CD8-positive, alpha-beta memory T cell (primary cell): ENCODE measurements around the gene MYBPHL. TPM values are rescaled to one million over a fixed set of nuclear protein-coding genes. Genes with fewer than 3 reads are reported as not detected.

Source experiments
- CTCF ChIA-PET: fragments of 350-600 bp; sonication (Branson Sonifier 250); formaldehyde crosslinking; loops from one replicate; lab custom pipeline; 2021; ENCODE audit warnings: antibody characterized with exemption; lab: Charles Lee
- POLR2A ChIA-PET: fragments of 350-600 bp; sonication (Branson Sonifier 250); formaldehyde crosslinking; loops from one replicate; lab custom pipeline; 2021; ENCODE audit warnings: antibody characterized with exemption; lab: Charles Lee
- DNase-seq, 5 donors: peaks; one replicate each; pipeline versions ENCODE4 v3.0.0 to v3.0.0-alpha.2; 2020 to 2022; ENCODE audit warnings: mixed read lengths in 1 of 5
- H3K27ac ChIP-seq: one replicate; pipeline ENCODE4 v1.7.0; 2013; ENCODE audit warnings: low read depth, mild to moderate bottlenecking, low read length, moderate library complexity
- H3K27me3 ChIP-seq: 2 replicates; pipeline ENCODE4 v1.7.0; 2013; ENCODE audit warnings: low read length, mild to moderate bottlenecking; ENCODE audit not compliant: insufficient read depth, poor library complexity, severe bottlenecking
- H3K36me3 ChIP-seq: 2 replicates; pipeline ENCODE4 v1.7.0; 2013; ENCODE audit warnings: mild to moderate bottlenecking, low read length, moderate library complexity; ENCODE audit not compliant: insufficient read depth
- H3K4me1 ChIP-seq: 2 replicates; pipeline ENCODE4 v1.7.0; 2013; ENCODE audit warnings: mild to moderate bottlenecking, low read length, moderate library complexity; ENCODE audit not compliant: insufficient read depth
- H3K4me3 ChIP-seq: 2 replicates; pipeline ENCODE4 v1.7.0; 2013; ENCODE audit warnings: mild to moderate bottlenecking, low read length
- H3K9me3 ChIP-seq: 2 replicates; pipeline ENCODE4 v1.7.0; 2013; ENCODE audit warnings: mild to moderate bottlenecking, low read length
- H3K27ac Mint-ChIP-seq, 8 donors: one replicate each; pipeline ENCODE4 v1.8.0; 2020 to 2021; ENCODE audit warnings: mixed read lengths in 8 of 8, mild to moderate bottlenecking in 6 of 8, inconsistent platforms in 3 of 8, moderate library complexity in 3 of 8
- H3K27me3 Mint-ChIP-seq, 2 donors: one replicate each; pipeline ENCODE4 v1.8.0; 2020 to 2021; ENCODE audit warnings: mixed read lengths in 2 of 2, mild to moderate bottlenecking in 1 of 2, moderate library complexity in 1 of 2
- H3K36me3 Mint-ChIP-seq, 3 donors: one replicate each; pipeline ENCODE4 v1.8.0; 2020 to 2021; ENCODE audit warnings: mixed read lengths in 3 of 3, inconsistent platforms in 1 of 3, mild to moderate bottlenecking in 1 of 3
- H3K4me1 Mint-ChIP-seq, 3 donors: one replicate each; pipeline ENCODE4 v1.8.0; 2020 to 2021; ENCODE audit warnings: mixed read lengths in 3 of 3, inconsistent platforms in 1 of 3, mild to moderate bottlenecking in 1 of 3
- H3K4me3 Mint-ChIP-seq, 7 donors: one replicate each; pipeline ENCODE4 v1.8.0; 2020 to 2021; ENCODE audit warnings: mixed read lengths in 7 of 7, mild to moderate bottlenecking in 6 of 7, moderate library complexity in 4 of 7, inconsistent platforms in 2 of 7
- H3K9me3 Mint-ChIP-seq, 5 donors: one replicate each; pipeline ENCODE4 v1.8.0; 2020 to 2022; ENCODE audit warnings: mixed read lengths in 5 of 5, mild to moderate bottlenecking in 3 of 5, moderate library complexity in 2 of 5, inconsistent platforms in 1 of 5
- polyA plus RNA-seq: library from polyadenylated mRNA; unstranded; fragments of 300-500 nt; fragmentation: Illumina TruSeq; gene quantifications from one replicate; pipeline ENCODE4 v1.2.3, GENCODE V29; 2021
- total RNA-seq, 2 experiments: library from RNA; stranded (reverse); gene quantifications; one replicate each; pipeline ENCODE4 v1.2.3, GENCODE V29; 2021

The MYBPHL gene
- total and polyA plus RNA-seq, 3 experiments from 2014 or later: not detected

GRCh38 chr1:109341944-109342930 is 35.4 kb upstream of the MYBPHL start:
- Histone ChIP-seq H3K36me3 (no peaks in the 10 kb centered on the region), H3K4me1 (no peaks in the 10 kb centered on the region), H3K27ac (no peak overlapping the region), H3K27me3 (no peaks in the 10 kb centered on the region), H3K9me3 (no peaks in the 10 kb centered on the region), H3K4me3 (no peak overlapping the region)
- H3K27ac Mint-ChIP-seq: no peak overlapping the region
- H3K4me3 Mint-ChIP-seq: no peak overlapping the region
- H3K27me3 Mint-ChIP-seq: peaks cover 3 to 8% of the 10 kb centered on the region in 2 donors
- no peaks in the 10 kb centered on the region for H3K4me1 Mint-ChIP-seq
- no peak for DNase-seq
- POLR2A ChIA-PET: no interaction called here
- no peaks in the 10 kb centered on the region for H3K9me3 Mint-ChIP-seq
- H3K36me3 Mint-ChIP-seq: peaks cover 0 to 5% (median 0%) of the 10 kb centered on the region in 3 donors
- CTCF ChIA-PET: interaction anchor here (0.8 kb wide), 1 partner anchor 60 kb away, joined by 3 read pairs; the partner anchor contains the start of gene PSRC1

GRCh38 chr1:109338608-109339007 is 31.8 kb upstream of the MYBPHL start:
- H3K9me3 Mint-ChIP-seq: peaks cover 0 to 3% (median 0%) of the 10 kb centered on the region in 5 donors
- no peaks in the 10 kb centered on the region for H3K36me3 Mint-ChIP-seq
- Histone ChIP-seq H3K36me3 (no peaks in the 10 kb centered on the region), H3K4me1 (no peaks in the 10 kb centered on the region), H3K9me3 (no peaks in the 10 kb centered on the region), H3K27ac (no peak overlapping the region), H3K4me3 (no peak overlapping the region), H3K27me3 (no peaks in the 10 kb centered on the region)
- H3K27ac Mint-ChIP-seq: no peak overlapping the region
- ChIA-PET POLR2A (no interaction called here), CTCF (no interaction called here)
- no peaks in the 10 kb centered on the region for H3K4me1 Mint-ChIP-seq
- DNase-seq: no peak
- H3K27me3 Mint-ChIP-seq: peaks cover 0 to 4% of the 10 kb centered on the region in 2 donors
- H3K4me3 Mint-ChIP-seq: no peak overlapping the region

- H3K4me3 Mint-ChIP-seq: no peak overlapping the region
- peaks cover 0 to 3% (median 0%) of the 10 kb centered on the region in 3 donors for H3K36me3 Mint-ChIP-seq
- no peaks in the 10 kb centered on the region for H3K4me1 Mint-ChIP-seq
- H3K4me1 ChIP-seq: no peaks in the 10 kb centered on the region
- no peaks in the 10 kb centered on the region for H3K27me3 ChIP-seq
- no peak overlapping the region for H3K27ac Mint-ChIP-seq
- peaks cover 0 to 3% (median 1%) of the 10 kb centered on the region in 5 donors for H3K9me3 Mint-ChIP-seq
- no peaks in the 10 kb centered on the region for H3K9me3 ChIP-seq
- ChIA-PET CTCF (no interaction called here), POLR2A (no interaction called here)
- no peaks in the 10 kb centered on the region for H3K36me3 ChIP-seq
- H3K4me3 ChIP-seq: no peak overlapping the region
- H3K27me3 Mint-ChIP-seq: peaks cover 0 to under 1% of the 10 kb centered on the region in 2 donors
- no peak overlapping the region for H3K27ac ChIP-seq
- no peak for DNase-seq
Observed at GRCh38 chr1:109338091-109338490, 31.3 kb upstream of the MYBPHL start.

GRCh38 chr1:109335091-109335490 is 28.3 kb upstream of the MYBPHL start:
- Histone ChIP-seq H3K4me3 (no peak overlapping the region), H3K27ac (no peak overlapping the region), H3K36me3 (no peaks in the 10 kb centered on the region), H3K27me3 (no peaks in the 10 kb centered on the region), H3K4me1 (no peaks in the 10 kb centered on the region), H3K9me3 (no peaks in the 10 kb centered on the region)
- Mint-ChIP-seq H3K4me1 (no peaks in the 10 kb centered on the region), H3K27ac (no peak overlapping the region), H3K36me3 (peaks cover 0 to 24% (median 0%) of the 10 kb centered on the region in 3 donors), H3K4me3 (no peak overlapping the region), H3K9me3 (peaks cover 16 to 20% (median 17%) of the 10 kb centered on the region in 5 donors), H3K27me3 (peaks cover 0 to 3% of the 10 kb centered on the region in 2 donors)
- no peak for DNase-seq
- ChIA-PET CTCF (interaction anchor here (1.0 kb wide), 1 partner anchor 14 kb away, joined by 3 read pairs; no protein-coding TSS in a partner anchor), POLR2A (no interaction called here)

- no peak overlapping the region for H3K27ac ChIP-seq
- no peak overlapping the region for H3K4me3 Mint-ChIP-seq
- H3K27me3 ChIP-seq: no peaks in the 10 kb centered on the region
- no peaks in the 10 kb centered on the region for H3K36me3 ChIP-seq
- ChIA-PET POLR2A (no interaction called here), CTCF (no interaction called here)
- no peak overlapping the region for H3K27ac Mint-ChIP-seq
- peaks cover 4 to 5% of the 10 kb centered on the region in 2 donors for H3K27me3 Mint-ChIP-seq
- H3K9me3 ChIP-seq: no peaks in the 10 kb centered on the region
- no peaks in the 10 kb centered on the region for H3K4me1 ChIP-seq
- no peak for DNase-seq
- no peak overlapping the region for H3K4me3 ChIP-seq
- H3K36me3 Mint-ChIP-seq: peaks cover 0 to 30% (median 1%) of the 10 kb centered on the region in 3 donors
- no peaks in the 10 kb centered on the region for H3K4me1 Mint-ChIP-seq
- H3K9me3 Mint-ChIP-seq: peaks cover 21 to 26% (median 22%) of the 10 kb centered on the region in 5 donors
Observed at GRCh38 chr1:109331113-109331512, 24.3 kb upstream of the MYBPHL start.

GRCh38 chr1:109327285-109327684 is 20.5 kb upstream of the MYBPHL start:
- H3K4me3 ChIP-seq: no peak overlapping the region
- POLR2A ChIA-PET: no interaction called here
- H3K36me3 ChIP-seq: no peaks in the 10 kb centered on the region
- H3K27me3 ChIP-seq: no peaks in the 10 kb centered on the region
- Mint-ChIP-seq H3K36me3 (peaks cover 0 to 26% (median 1%) of the 10 kb centered on the region in 3 donors), H3K9me3 (peaks cover 19 to 24% (median 22%) of the 10 kb centered on the region in 5 donors), H3K4me3 (no peak overlapping the region), H3K4me1 (no peaks in the 10 kb centered on the region), H3K27ac (no peak overlapping the region), H3K27me3 (peaks cover 4 to 5% of the 10 kb centered on the region in 2 donors)
- no peak for DNase-seq
- CTCF ChIA-PET: no interaction called here
- no peak overlapping the region for H3K27ac ChIP-seq
- no peaks in the 10 kb centered on the region for H3K9me3 ChIP-seq
- H3K4me1 ChIP-seq: no peaks in the 10 kb centered on the region

GRCh38 chr1:109322974-109323373 is 16.2 kb upstream of the MYBPHL start:
- Mint-ChIP-seq H3K4me3 (no peak overlapping the region), H3K36me3 (peaks cover 0 to 3% (median 0%) of the 10 kb centered on the region in 3 donors)
- CTCF ChIA-PET: no interaction called here

GRCh38 chr1:109319114-109319513 is 12.3 kb upstream of the MYBPHL start:
- Histone ChIP-seq H3K27ac (no peak overlapping the region), H3K4me1 (no peaks in the 10 kb centered on the region), H3K27me3 (no peaks in the 10 kb centered on the region), H3K36me3 (no peaks in the 10 kb centered on the region), H3K9me3 (no peaks in the 10 kb centered on the region), H3K4me3 (no peak overlapping the region)
- POLR2A ChIA-PET: no interaction called here
- Mint-ChIP-seq H3K36me3 (no peaks in the 10 kb centered on the region), H3K27ac (no peak overlapping the region), H3K4me3 (no peak overlapping the region), H3K4me1 (no peaks in the 10 kb centered on the region), H3K9me3 (no peaks in the 10 kb centered on the region), H3K27me3 (peaks cover 0 to 4% of the 10 kb centered on the region in 2 donors)
- CTCF ChIA-PET: no interaction called here
- no peak for DNase-seq

More at GRCh38 chr1:109322974-109323373, 16.2 kb upstream of the MYBPHL start:
- H3K4me3 ChIP-seq: no peak overlapping the region
- DNase-seq: no peak
- POLR2A ChIA-PET: no interaction called here
- no peaks in the 10 kb centered on the region for H3K4me1 ChIP-seq
- no peaks in the 10 kb centered on the region for H3K27me3 ChIP-seq
- H3K9me3 ChIP-seq: no peaks in the 10 kb centered on the region
- Mint-ChIP-seq H3K4me1 (no peaks in the 10 kb centered on the region), H3K27me3 (peaks cover 0 to 1% of the 10 kb centered on the region in 2 donors), H3K27ac (no peak overlapping the region), H3K9me3 (no peaks in the 10 kb centered on the region)
- H3K27ac ChIP-seq: no peak overlapping the region
- H3K36me3 ChIP-seq: no peaks in the 10 kb centered on the region
